Glutamatergic neuron (in vitro differentiated cells): ENCODE data around the gene ZNF324. TPM values are rescaled to one million over a fixed set of nuclear protein-coding genes. Genes with fewer than 3 reads are reported as not detected.
A peak's percentile ranks its signal among the peaks of the same experiment; 100 is the strongest.
"Not testable (repeated sequence)": the region's sequence is repeated elsewhere in the genome, so short reads cannot be mapped to it uniquely, and the experiment has no call there.

Experiments
- DNase-seq: peaks from one replicate; pipeline ENCODE4 v3.0.0; 2022
- H3K27ac Mint-ChIP-seq: one replicate; pipeline ENCODE4 v1.8.0; 2020; ENCODE audit warnings: mild to moderate bottlenecking, mixed read lengths, inconsistent platforms; ENCODE audit not compliant: unreplicated experiment
- H3K27me3 Mint-ChIP-seq: one replicate; pipeline ENCODE4 v1.8.0; 2020; ENCODE audit warnings: mild to moderate bottlenecking, moderate library complexity, mixed read lengths, inconsistent platforms; ENCODE audit not compliant: unreplicated experiment
- H3K36me3 Mint-ChIP-seq: one replicate; pipeline ENCODE4 v1.8.0; 2020; ENCODE audit warnings: mild to moderate bottlenecking, mixed read lengths, inconsistent platforms; ENCODE audit not compliant: unreplicated experiment
- H3K4me1 Mint-ChIP-seq: one replicate; pipeline ENCODE4 v1.8.0; 2020; ENCODE audit warnings: mild to moderate bottlenecking, low read depth, mixed read lengths, inconsistent platforms; ENCODE audit not compliant: unreplicated experiment
- H3K4me3 Mint-ChIP-seq: one replicate; pipeline ENCODE4 v1.8.0; 2020; ENCODE audit warnings: mild to moderate bottlenecking, mixed read lengths, inconsistent platforms; ENCODE audit not compliant: unreplicated experiment
- H3K9me3 Mint-ChIP-seq: one replicate; pipeline ENCODE4 v1.8.0; 2020; ENCODE audit warnings: mild to moderate bottlenecking, moderate library complexity, mixed read lengths, inconsistent platforms; ENCODE audit not compliant: unreplicated experiment
- CTCF ChIP-seq: fragments of 200-600 bp; sonication (generic); IDR thresholded peaks from one replicate; pipeline ENCODE4 v1.5.0; 2021; ENCODE audit not compliant: partially characterized antibody, unreplicated experiment
- total RNA-seq: library from RNA; stranded (reverse); fragmentation: NEBNext Ultra II Directional; extraction: Animal tissue kit (Norgen Biotek cat#: 25700); gene quantifications from one replicate; pipeline ENCODE4 v1.2.1, GENCODE V29; 2021; ENCODE audit not compliant: unreplicated experiment

Gene ZNF324
- total RNA-seq, 1 donor from 2014 or later = 15.8 TPM

DNA sequence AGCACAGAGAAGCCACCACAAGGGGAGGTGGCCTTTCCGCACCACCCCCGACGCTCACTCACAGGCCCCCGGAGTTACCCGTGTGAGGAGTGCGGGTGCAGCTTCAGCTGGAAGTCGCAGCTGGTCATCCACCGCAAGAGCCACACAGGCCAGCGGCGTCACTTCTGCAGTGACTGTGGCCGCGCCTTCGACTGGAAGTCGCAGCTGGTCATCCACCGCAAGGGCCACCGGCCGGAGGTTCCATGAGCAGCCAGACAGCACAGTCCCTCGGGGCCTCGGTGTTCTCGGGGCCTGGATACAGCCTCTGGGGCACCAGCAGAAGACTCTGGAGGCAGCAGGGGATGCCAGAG is 13.6 kb downstream of the ZNF324 start:
- Mint-ChIP-seq H3K4me3 (no peak overlapping the region), H3K9me3 (peaks cover 4% of the 10 kb centered on the region), H3K4me1 (peaks cover 4% of the 10 kb centered on the region), H3K36me3 (no peaks in the 10 kb centered on the region), H3K27ac (no peak overlapping the region), H3K27me3 (peaks cover 5% of the 10 kb centered on the region)
- TF ChIP-seq CTCF = no peak
- DNase-seq = no peak

GRCh38 chr19:58480831-58481230 is 14.0 kb downstream of the ZNF324 start:
- DNase-seq = no peak
- peaks cover 3% of the 10 kb centered on the region for H3K27me3 Mint-ChIP-seq
- no peak overlapping the region for H3K27ac Mint-ChIP-seq
- no peaks in the 10 kb centered on the region for H3K36me3 Mint-ChIP-seq
- peaks cover 4% of the 10 kb centered on the region for H3K9me3 Mint-ChIP-seq
- TF ChIP-seq CTCF = no peak
- peaks cover 4% of the 10 kb centered on the region for H3K4me1 Mint-ChIP-seq
- H3K4me3 Mint-ChIP-seq = no peak overlapping the region

DNA sequence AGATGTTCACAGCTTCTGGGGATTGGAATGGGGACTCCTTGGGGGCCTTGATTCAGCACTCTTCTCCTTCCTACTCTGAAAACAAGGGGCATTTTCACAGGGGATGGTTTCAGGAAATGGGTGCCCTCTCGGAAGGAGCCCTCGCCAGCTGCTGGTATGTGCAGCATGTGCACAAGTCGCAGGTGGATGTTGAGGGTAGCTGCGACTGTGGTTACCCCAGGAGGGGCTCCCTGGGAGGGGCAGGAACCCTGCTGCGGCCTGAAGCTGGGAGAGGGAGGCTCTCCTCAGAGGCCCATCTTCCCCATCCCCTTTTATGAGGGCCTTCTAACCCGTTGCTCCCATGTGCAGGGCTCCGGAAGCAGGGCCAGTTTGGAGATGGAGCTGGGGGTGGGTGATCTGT is 15.5 kb downstream of the ZNF324 start:
- Mint-ChIP-seq H3K4me1 (no peaks in the 10 kb centered on the region), H3K27ac (no peak overlapping the region), H3K27me3 (no peaks in the 10 kb centered on the region), H3K36me3 (no peaks in the 10 kb centered on the region), H3K9me3 (no peaks in the 10 kb centered on the region), H3K4me3 (peak overlapping the region; percentile 32)
- no peak for TF ChIP-seq CTCF
- no peak for DNase-seq

GRCh38 chr19:58483776-58484175 is 16.9 kb downstream of the ZNF324 start:
- no peak overlapping the region for H3K27ac Mint-ChIP-seq
- no peak for TF ChIP-seq CTCF
- H3K4me3 Mint-ChIP-seq = no peak overlapping the region
- no peaks in the 10 kb centered on the region for H3K4me1 Mint-ChIP-seq
- H3K27me3 Mint-ChIP-seq = no peaks in the 10 kb centered on the region
- no peak for DNase-seq
- H3K36me3 Mint-ChIP-seq = no peaks in the 10 kb centered on the region
- no peaks in the 10 kb centered on the region for H3K9me3 Mint-ChIP-seq

GRCh38 chr19:58484349-58484748 is 17.5 kb downstream of the ZNF324 start:
- peak; percentile 34 for TF ChIP-seq CTCF
- H3K4me1 Mint-ChIP-seq, DNase-seq, H3K4me3 Mint-ChIP-seq, H3K36me3 Mint-ChIP-seq, H3K27me3 Mint-ChIP-seq, H3K9me3 Mint-ChIP-seq, H3K27ac Mint-ChIP-seq: not testable (repeated sequence)
